GM19035 (cell line): ENCODE measurements around the gene DENND4C.
A peak's percentile ranks its signal among the peaks of the same experiment; 100 is the strongest.
"Not testable (repeated sequence)": the region's sequence is repeated elsewhere in the genome, so short reads cannot be mapped to it uniquely, and the experiment has no call there.

Experiments used
- ATAC-seq: cut with Tn5 transposase; IDR thresholded peaks from one replicate; pipeline ENCODE4 v1.9.1; 2021; ENCODE audit not compliant: unreplicated experiment

Gene DENND4C

DNA sequence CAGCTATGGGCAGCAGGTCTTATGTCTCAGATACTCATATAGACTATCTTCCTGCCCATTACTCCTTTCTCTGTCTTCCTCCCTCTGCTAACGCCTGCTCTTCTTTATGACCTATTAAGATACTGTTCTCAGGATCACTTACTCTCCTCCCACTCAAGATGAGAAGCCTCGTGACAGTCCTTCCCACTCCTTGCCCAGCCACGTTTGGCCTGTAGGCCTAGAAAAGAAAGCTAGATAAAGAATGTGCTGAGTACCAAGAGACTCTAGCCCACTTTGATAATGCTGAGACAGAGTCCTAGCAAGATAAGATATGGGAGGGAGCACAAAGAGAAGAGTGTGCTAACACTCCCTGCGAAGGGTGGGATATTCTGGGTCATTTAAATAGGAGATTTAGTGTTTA is 6.8 kb upstream of the DENND4C start:
- no peak for ATAC-seq

GRCh38 chr9:19224563-19224962 is 5.9 kb upstream of the DENND4C start:
- no peak for ATAC-seq

- peak; percentile 52 for ATAC-seq
Measured at GRCh38 chr9:19229595-19230354, 718 bp upstream of the DENND4C start.

DNA sequence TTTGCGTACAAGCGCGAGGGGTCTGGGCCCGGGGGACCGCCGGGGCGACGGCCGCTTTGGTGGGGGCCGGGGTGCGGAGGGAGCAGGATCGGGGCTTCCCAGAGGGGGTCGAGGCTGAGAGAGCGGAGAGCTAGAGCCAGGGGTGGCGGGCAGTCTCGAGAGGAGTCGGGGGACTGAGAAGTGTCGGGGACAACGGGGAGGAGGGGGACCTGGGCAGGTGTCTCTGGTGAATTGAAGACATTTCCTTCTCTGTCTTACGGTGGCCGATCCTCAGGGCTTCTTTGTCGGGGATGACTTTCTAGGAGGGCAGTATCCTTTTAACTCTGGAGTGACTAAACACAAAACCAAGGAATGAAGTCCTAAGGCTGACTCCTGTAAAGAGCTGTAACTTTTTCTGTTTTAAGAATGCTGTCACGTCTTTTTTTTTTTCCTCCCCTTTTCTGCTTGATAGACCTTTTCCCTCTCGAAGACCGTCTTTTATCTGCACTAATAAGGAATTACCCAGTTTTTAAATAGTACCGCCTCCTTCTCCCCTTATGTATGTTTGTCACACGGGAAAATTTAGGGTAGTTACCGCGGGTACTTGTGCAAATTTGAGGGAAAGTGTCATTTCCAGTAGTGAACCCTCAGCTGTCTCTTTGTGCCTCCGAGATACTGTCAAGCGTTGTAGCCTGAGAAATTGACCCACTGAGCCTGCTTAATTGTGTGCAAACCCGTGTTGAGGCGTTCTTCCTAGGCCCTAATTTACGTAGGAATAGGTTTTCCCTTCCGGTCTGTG is 822 bp downstream of the DENND4C start:
- ATAC-seq: peak; percentile 10

GRCh38 chr9:19231904-19232822 is 1.7 kb downstream of the DENND4C start:
- ATAC-seq: no peak

DNA sequence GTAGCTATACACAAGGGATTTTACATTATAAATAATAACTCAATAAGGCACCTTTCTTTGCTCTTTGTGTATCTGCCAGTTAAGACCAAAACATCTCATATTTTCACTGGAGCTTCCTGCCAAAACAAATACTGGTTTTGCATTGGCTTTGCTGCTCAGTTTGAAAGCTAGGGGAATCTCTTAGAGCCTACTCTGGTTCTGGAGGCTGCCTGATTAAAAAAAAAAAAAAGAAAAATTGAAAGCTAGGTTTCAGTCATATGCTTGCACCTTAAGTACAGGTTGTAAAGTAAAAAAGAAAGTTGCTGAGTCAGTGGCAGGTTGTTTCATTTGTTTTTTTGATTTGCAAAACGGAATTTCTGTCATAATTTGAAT is 2.3 kb downstream of the DENND4C start:
- peak; percentile 17 for ATAC-seq

DNA sequence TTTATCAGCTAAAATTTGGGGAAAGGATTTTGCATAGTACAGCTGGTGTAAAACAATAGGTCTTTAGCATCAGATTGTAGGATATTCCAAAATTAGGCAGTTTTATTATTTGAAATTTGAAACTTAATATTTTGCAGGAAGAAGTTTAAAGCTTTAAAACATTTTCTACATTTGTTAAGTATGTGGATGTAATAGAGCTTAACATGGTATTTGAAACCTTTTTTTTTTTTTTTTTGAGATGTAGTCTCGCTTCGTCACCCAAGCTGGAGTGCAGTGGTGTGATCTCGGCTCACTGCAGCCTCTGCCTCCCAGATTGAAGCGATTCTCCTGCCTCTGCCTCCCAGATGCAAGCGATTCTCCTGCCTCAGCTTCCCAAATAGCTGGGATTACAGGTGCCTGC is 2.9 kb downstream of the DENND4C start:
- ATAC-seq: no peak

- no peak for ATAC-seq
Measured at GRCh38 chr9:19239955-19240354, 9.5 kb downstream of the DENND4C start.

DNA sequence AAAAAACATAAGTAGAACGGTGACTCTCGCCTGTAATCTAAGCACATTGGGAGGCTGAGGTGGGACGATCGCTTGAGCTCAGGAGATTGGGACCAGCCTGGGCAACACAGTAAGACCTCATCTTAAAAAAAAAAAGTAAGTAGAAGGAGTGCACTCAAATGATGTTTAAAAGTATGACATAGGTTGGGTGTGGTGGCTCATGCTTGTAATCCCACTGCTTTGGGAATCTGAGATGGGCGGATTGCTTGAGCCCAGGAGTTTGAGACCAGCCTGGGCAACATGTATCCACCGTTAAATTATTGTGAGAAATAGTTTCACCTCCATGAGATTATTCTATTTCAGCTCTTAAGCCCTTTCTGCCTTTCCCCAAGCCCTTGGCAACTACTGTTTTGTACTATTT is 11.2 kb downstream of the DENND4C start:
- ATAC-seq: no peak

DNA sequence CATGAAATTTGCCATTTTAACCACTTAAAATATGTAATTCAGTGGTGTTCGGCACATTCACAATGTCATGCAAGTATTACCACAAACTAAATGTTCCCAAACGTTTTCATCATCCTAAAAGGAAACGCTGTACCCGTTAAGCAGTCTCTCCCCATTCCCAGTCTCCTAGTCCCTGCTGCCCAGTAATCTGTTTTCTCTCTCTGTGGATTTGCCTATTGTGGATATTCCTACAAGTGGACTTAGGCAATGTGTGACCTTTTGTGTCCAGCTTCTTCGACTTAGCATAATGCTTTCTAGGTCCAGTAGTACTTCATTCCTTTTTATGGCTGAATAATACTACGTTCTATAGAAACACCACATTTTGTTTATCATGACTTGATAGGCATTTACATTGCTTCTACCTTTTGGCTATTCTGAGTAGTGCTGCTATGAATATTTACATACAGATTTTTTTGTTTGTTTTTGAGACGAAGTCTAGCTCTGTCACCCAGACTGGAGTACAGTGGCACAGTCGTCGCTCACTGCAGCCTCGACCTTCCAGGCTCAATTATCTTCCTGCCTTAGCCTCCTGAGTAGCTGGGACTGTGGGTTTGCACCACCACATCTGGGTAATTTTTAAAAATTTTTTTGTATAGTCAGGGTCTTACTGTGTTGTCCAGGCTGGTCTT is 13.0 kb downstream of the DENND4C start:
- ATAC-seq: no peak

DNA sequence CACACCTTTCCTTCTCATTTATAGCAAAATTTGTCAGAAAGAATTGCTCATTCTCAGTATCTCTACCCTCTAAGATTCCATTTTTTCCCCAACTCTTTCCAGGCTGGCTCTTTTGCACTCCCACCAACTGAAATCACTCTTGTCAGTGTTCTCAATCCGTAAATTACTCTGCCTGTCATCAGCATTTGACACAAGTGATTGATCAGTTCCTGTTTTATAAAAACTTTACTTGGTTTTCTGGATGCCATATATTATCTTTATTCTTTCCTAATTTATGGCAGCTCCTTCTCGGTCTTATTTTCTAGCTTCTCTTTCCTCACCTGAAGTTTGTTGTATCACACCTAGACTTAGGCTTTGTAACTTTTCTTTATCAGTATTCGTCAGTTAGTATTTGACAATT is 16.4 kb downstream of the DENND4C start:
- no peak for ATAC-seq

DNA sequence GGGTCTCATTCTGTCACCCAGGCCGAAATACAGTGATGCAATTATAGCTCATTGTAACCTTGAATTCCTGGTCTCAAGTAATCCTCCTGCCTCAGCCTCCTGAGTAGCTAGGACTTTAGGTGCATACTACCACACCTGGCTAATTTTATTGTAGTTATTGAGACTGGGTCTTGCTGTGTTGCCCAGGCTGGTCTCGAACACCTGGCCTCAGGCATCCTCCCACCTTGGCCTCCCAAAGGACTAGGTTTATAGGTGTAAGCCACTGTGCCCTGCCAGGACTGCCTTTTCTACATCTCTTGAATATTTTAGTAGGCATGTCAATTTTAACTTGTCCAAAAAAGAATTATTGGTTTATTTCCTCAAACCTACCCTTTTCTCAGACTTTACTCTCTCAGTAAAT is 16.9 kb downstream of the DENND4C start:
- ATAC-seq: no peak

- ATAC-seq: not testable (repeated sequence)
Measured at GRCh38 chr9:19250346-19250745, 19.9 kb downstream of the DENND4C start.

DNA sequence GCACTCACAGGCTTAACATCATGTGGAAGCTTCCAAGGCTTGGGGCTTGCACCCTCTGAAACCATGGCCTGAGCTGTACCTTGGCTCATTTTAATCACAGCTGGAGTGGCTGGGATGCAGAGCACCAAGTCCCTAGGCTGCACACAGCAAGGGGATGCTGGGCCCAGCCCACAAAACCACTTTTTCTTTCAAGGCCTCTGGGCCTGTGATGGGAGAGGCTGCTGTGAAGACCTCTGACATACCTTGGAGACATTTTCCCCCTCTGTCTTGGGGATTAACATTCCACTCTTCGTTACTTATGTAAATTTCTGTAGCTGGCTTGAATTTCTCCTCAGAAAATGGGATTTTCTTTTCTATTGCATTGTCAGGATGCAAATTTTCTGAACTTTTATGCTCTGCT is 20.7 kb downstream of the DENND4C start:
- ATAC-seq: not testable (repeated sequence)

GRCh38 chr9:19251622-19252021 is 21.1 kb downstream of the DENND4C start:
- not testable (repeated sequence) for ATAC-seq

DNA sequence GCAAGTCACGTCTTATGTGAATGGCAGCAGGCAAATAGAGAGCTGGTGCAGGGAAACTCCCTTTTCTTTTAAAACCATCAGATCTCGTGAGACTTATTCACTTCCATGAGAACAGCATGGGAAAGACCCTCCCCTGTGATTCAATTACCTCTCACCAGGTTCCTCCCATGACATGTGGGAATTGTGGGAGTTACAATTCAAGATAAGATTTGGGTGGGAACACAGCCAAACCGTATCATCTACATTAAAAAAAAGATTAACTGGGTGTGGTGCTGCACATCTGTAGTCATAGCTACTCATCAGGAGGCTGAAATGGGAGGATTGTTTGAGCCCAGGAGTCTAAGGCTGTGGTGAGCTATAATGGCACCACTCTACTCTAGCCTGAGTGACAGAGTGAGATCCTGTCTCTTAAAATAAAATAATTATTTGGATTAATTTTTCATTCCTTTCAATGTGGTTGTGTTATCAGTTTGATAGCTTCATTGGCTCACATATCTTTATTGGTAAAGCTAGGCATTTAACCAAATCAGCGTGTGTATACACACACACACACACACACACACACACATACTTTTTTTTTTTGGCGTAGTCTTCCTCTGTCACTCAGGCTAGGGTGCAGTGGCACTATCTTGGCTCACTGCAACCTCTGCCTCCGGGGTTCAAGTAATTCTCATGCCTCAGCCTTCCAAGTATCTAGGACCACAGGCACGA is 21.8 kb downstream of the DENND4C start:
- no peak for ATAC-seq

DNA sequence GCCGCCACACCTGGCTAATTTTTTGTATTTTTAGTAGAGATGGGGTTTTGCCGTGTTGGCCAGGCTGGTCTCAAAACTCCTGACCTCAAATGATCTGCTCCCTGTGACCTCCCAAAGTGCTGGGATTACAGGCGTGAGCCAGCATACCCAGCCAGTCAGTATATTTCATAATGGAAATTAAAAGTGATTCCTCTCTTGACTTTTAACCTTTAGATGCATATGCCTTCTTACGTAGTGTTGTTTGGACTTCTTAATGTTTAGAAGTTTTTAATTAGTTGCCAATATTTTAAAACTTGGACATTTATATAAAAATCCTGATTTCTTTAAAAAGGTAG is 22.4 kb downstream of the DENND4C start:
- no peak for ATAC-seq

- ATAC-seq: no peak
Measured at GRCh38 chr9:19255112-19255511, 24.6 kb downstream of the DENND4C start.

- ATAC-seq: no peak
Measured at GRCh38 chr9:19255821-19256220, 25.3 kb downstream of the DENND4C start.

- ATAC-seq: not testable (repeated sequence)
Measured at GRCh38 chr9:19259665-19260255, 29.3 kb downstream of the DENND4C start.
